HepG2 (cell line): ENCODE measurements around the gene UROD. TPM values are rescaled to one million over a fixed set of nuclear protein-coding genes. Genes with fewer than 3 reads are reported as not detected.

Source experiments
- GATA4 ChIP-seq: sonication (generic); IDR thresholded peaks from 2 replicates; pipeline ENCODE4 v1.6.1; 2016; ENCODE audit warnings: antibody characterized with exemption, low read depth, borderline replicate concordance
- GPN1 ChIP-seq: sonication (generic); formaldehyde crosslinking; IDR thresholded peaks from 2 replicates; pipeline ENCODE4 v1.5.1; 2020; ENCODE audit warnings: missing genetic modification reagents, borderline replicate concordance
- GTF3A ChIP-seq: sonication (generic); formaldehyde crosslinking; conservative IDR thresholded peaks from 2 replicates; pipeline ENCODE4 v1.4.0; 2020; ENCODE audit warnings: mild to moderate bottlenecking, missing genetic modification reagents
- GZF1 ChIP-seq: sonication (generic); formaldehyde crosslinking; IDR thresholded peaks from 2 replicates; pipeline ENCODE4 v1.5.1; 2020; ENCODE audit warnings: mild to moderate bottlenecking, missing genetic modification reagents
- HDAC1 ChIP-seq: sonication (generic); formaldehyde crosslinking; IDR thresholded peaks from 2 replicates; pipeline ENCODE4 v1.5.1; 2020; ENCODE audit warnings: mild to moderate bottlenecking, missing genetic modification reagents
- IRX3 ChIP-seq: sonication (generic); formaldehyde crosslinking; IDR thresholded peaks from 2 replicates; pipeline ENCODE4 v1.8.1; 2023; ENCODE audit warnings: mild to moderate bottlenecking, low read depth, missing genetic modification reagents, borderline replicate concordance
- JUNB ChIP-seq: sonication (generic); formaldehyde crosslinking; IDR thresholded peaks from 2 replicates; pipeline ENCODE4 v1.8.0; 2022; ENCODE audit warnings: missing genetic modification reagents, mild to moderate bottlenecking, borderline replicate concordance
- MAFG ChIP-seq: sonication (generic); formaldehyde crosslinking; IDR thresholded peaks from 2 replicates; pipeline ENCODE4 v1.5.1; 2020; ENCODE audit warnings: mild to moderate bottlenecking, missing genetic modification reagents
- MEIS1 ChIP-seq: sonication (generic); formaldehyde crosslinking; IDR thresholded peaks from 2 replicates; pipeline ENCODE4 v1.9.0; 2021; ENCODE audit warnings: mild to moderate bottlenecking, missing genetic modification reagents, moderate library complexity, borderline replicate concordance
- NFE2L2 ChIP-seq: fragments of 150-350 bp; IDR thresholded peaks from 2 replicates; pipeline ENCODE4 v1.6.1; 2014; ENCODE audit warnings: low read length
- NR2C2 ChIP-seq: sonication (generic); formaldehyde crosslinking; IDR thresholded peaks from 2 replicates; pipeline ENCODE4 v1.4.0; 2020; ENCODE audit warnings: missing genetic modification reagents, mild to moderate bottlenecking, moderate library complexity, borderline replicate concordance
- PCBP1 ChIP-seq: fragments of 200-400 bp; formaldehyde crosslinking; IDR thresholded peaks from 2 replicates; pipeline ENCODE4 v1.6.1; 2017; ENCODE audit warnings: mild to moderate bottlenecking, low read depth, low read length, borderline replicate concordance
- PCBP2 ChIP-seq: fragments of 200-400 bp; formaldehyde crosslinking; optimal IDR thresholded peaks from 2 replicates; pipeline ENCODE3; 2018; ENCODE audit warnings: low read length, low read depth; ENCODE audit not compliant: poor library complexity, severe bottlenecking
- SKIL ChIP-seq: sonication (generic); formaldehyde crosslinking; IDR thresholded peaks from 2 replicates; pipeline ENCODE4 v1.8.0; 2022; ENCODE audit warnings: missing genetic modification reagents, mild to moderate bottlenecking, moderate library complexity, borderline replicate concordance
- SMAD9 ChIP-seq: sonication (generic); formaldehyde crosslinking; IDR thresholded peaks from 2 replicates; pipeline ENCODE4 v1.5.1; 2020; ENCODE audit warnings: mild to moderate bottlenecking, missing genetic modification reagents
- TGIF2 ChIP-seq: IDR thresholded peaks from 2 replicates; pipeline ENCODE4 v1.6.1; 2016; ENCODE audit warnings: control low read depth, missing compliant biosample characterization
- USF2 ChIP-seq, 2 experiments: sonication (generic) in 1 of 2; formaldehyde crosslinking in 1 of 2; IDR thresholded peaks; 2 replicates each; pipeline versions ENCODE4 v1.5.1 to v1.6.1; 2011 to 2020; ENCODE audit warnings: borderline replicate concordance in 1 of 2, low read depth in 1 of 2, low read length in 1 of 2, mild to moderate bottlenecking in 1 of 2, missing genetic modification reagents in 1 of 2, moderate library complexity in 1 of 2
- ZBTB25 ChIP-seq: IDR thresholded peaks from 2 replicates; pipeline ENCODE4 v1.6.1; 2018; ENCODE audit warnings: missing genetic modification reagents
- ZFX ChIP-seq: sonication (generic); formaldehyde crosslinking; IDR thresholded peaks from 2 replicates; pipeline ENCODE4 v1.4.0; 2020; ENCODE audit warnings: mild to moderate bottlenecking, low read depth, missing genetic modification reagents, moderate library complexity
- ZMAT3 ChIP-seq: sonication (generic); formaldehyde crosslinking; conservative IDR thresholded peaks from 2 replicates; pipeline ENCODE4 v1.7.0; 2021; ENCODE audit warnings: missing genetic modification reagents
- ZNF205 ChIP-seq: IDR thresholded peaks from 2 replicates; pipeline ENCODE4 v1.6.1; 2018; ENCODE audit warnings: missing biosample characterization, missing genetic modification reagents
- ZNF354B ChIP-seq: sonication (generic); formaldehyde crosslinking; IDR thresholded peaks from 2 replicates; pipeline ENCODE4 v1.8.0; 2022; ENCODE audit warnings: mild to moderate bottlenecking, missing genetic modification reagents
- ZNF558 ChIP-seq: sonication (generic); formaldehyde crosslinking; IDR thresholded peaks from 2 replicates; pipeline ENCODE4 v1.9.0; 2022; ENCODE audit warnings: mild to moderate bottlenecking, missing genetic modification reagents, borderline replicate concordance
- ZNF652 ChIP-seq: IDR thresholded peaks from 2 replicates; pipeline ENCODE4 v1.6.1; 2016; ENCODE audit warnings: low read depth, borderline replicate concordance
- ZSCAN31 ChIP-seq: sonication (generic); formaldehyde crosslinking; IDR thresholded peaks from 2 replicates; pipeline ENCODE4 v1.5.0; 2020; ENCODE audit warnings: low read depth, mild to moderate bottlenecking, missing genetic modification reagents
- polyA plus RNA-seq, 8 experiments: library from polyadenylated mRNA; depleted of rRNA in 3 of 8; stranded (reverse) in 7 of 8; unstranded in 1 of 8; fragments of >200 nt; fragmentation: Illumina TruSeq in 4 of 8; extraction: Trizol in 4 of 8; gene quantifications; 2 replicates each; pipeline versions ENCODE4 v1.2.1 to v1.2.3, GENCODE V29; 2011 to 2016; ENCODE audit warnings: low read depth in 4 of 8, missing spikeins in 1 of 8, mixed read lengths in 1 of 8; ENCODE audit not compliant: insufficient read depth in 1 of 8
- total RNA-seq, 5 experiments: library from RNA; depleted of rRNA; stranded (reverse); fragments of >200 nt; fragmentation: Illumina TruSeq; extraction: Trizol; gene quantifications; 2 replicates each; pipeline ENCODE4 v1.2.3, GENCODE V29; 2016; ENCODE audit warnings: low read depth in 1 of 5

The UROD gene
- total and polyA plus RNA-seq, 2 of the 13 experiments (the other 11 are each of a cell fraction or from before 2014, with no cell fraction given): 162 to 171 TPM

GRCh38 chr1:45038661-45039364, 26.8 kb downstream of the UROD start (continued):
- TF ChIP-seq ZMAT3 (CRISPR knock-in tag) (no peak), ZNF652 (CRISPR knock-in tag) (peak; percentile 56; the same call in 1 of the 2 replicates), ZNF354B (CRISPR knock-in tag) (no peak), ZNF205 (no peak), MAFG (no peak), GPN1 (CRISPR knock-in tag) (no peak), TGIF2 (no peak), ZNF558 (CRISPR knock-in tag) (no peak), NR2C2 (CRISPR knock-in tag) (0 out of 2 replicates have a peak, but pooled peaks have one; percentile 18), IRX3 (no peak), HDAC1 (CRISPR knock-in tag) (no peak), PCBP2 (no peak), USF2 (IDR thresholded peaks at IDR 0.05; ENCODE audit: low read depth, low read length) (0 out of 2 replicates have a peak, but pooled peaks have one; percentile 6), USF2 (CRISPR knock-in tag; IDR thresholded peaks at IDR 0.05; ENCODE audit: borderline replicate concordance) (no peak; the same call in 1 of the 2 replicates), SKIL (CRISPR knock-in tag) (0 out of 2 replicates have a peak, but pooled peaks have one; percentile 28), PCBP1 (no peak), GZF1 (CRISPR knock-in tag) (no peak), ZSCAN31 (CRISPR knock-in tag) (no peak), JUNB (CRISPR knock-in tag) (no peak), MEIS1 (CRISPR knock-in tag) (no peak), ZBTB25 (CRISPR knock-in tag) (no peak), GTF3A (CRISPR knock-in tag) (no peak), ZFX (CRISPR knock-in tag) (no peak), SMAD9 (CRISPR knock-in tag) (no peak), GATA4 (no peak), NFE2L2 (no peak)
